H1 (cell line): ENCODE results near the gene TGIF1. TPM values are rescaled to one million over a fixed set of nuclear protein-coding genes. Genes with fewer than 3 reads are reported as not detected.

Experiments
- CTCF ChIA-PET: fragments of 300-600 bp; sonication (Branson Sonifier 250); formaldehyde crosslinking; loops from one replicate; lab custom pipeline; 2021; ENCODE audit not compliant: partially characterized antibody; lab: Charles Lee
- POLR2A ChIA-PET: fragments of 300-600 bp; sonication (Branson Sonifier 250); formaldehyde crosslinking; loops from one replicate; lab custom pipeline; 2021; ENCODE audit warnings: inconsistent platforms; ENCODE audit not compliant: partially characterized antibody; lab: Charles Lee
- DNase-seq, 2 experiments: peaks; one replicate each; pipeline versions ENCODE4 v3.0.0 to v3.0.0-alpha.2; 2010 to 2022; ENCODE audit warnings: low spot score in 2 of 2, low read depth in 1 of 2, mixed read lengths in 1 of 2
- FAIRE-seq: peaks from 2 replicates; lab custom pipeline; 2011; peaks lifted over from hg19 to GRCh38; lab: Jason Lieb, UNC
- H2AFZ ChIP-seq: 2 replicates; pipeline ENCODE4 v1.8.1; 2012; ENCODE audit warnings: low read length, inconsistent platforms
- H2AK5ac ChIP-seq: 2 replicates; pipeline ENCODE4 v1.6.1; 2013; ENCODE audit warnings: low read depth, low read length
- H2BK120ac ChIP-seq: replicated peaks from 2 replicates; pipeline ENCODE3; 2013; ENCODE audit warnings: low read depth, low read length, inconsistent platforms
- H2BK12ac ChIP-seq: 2 replicates; pipeline ENCODE4 v1.6.1; 2013; ENCODE audit warnings: low read depth, low read length
- H2BK15ac ChIP-seq: 2 replicates; pipeline ENCODE4 v1.6.1; 2013; ENCODE audit warnings: low read length
- H2BK20ac ChIP-seq: 2 replicates; pipeline ENCODE4 v1.6.1; 2013; ENCODE audit warnings: low read length
- H2BK5ac ChIP-seq: 2 replicates; pipeline ENCODE4 v1.6.1; 2013; ENCODE audit warnings: low read depth, low read length
- H3K14ac ChIP-seq: 2 replicates; pipeline ENCODE4 v1.6.1; 2013; ENCODE audit warnings: inconsistent platforms; ENCODE audit not compliant: insufficient read length
- H3K18ac ChIP-seq: 2 replicates; pipeline ENCODE4 v1.6.1; 2013; ENCODE audit warnings: low read length; ENCODE audit errors: extremely low read depth
- H3K23ac ChIP-seq: 2 replicates; pipeline ENCODE4 v1.6.1; 2013; ENCODE audit warnings: inconsistent platforms; ENCODE audit not compliant: insufficient read length
- H3K23me2 ChIP-seq: 2 replicates; pipeline ENCODE4 v1.6.1; 2013; ENCODE audit warnings: low read depth, low read length
- H3K27ac ChIP-seq: 2 replicates; pipeline ENCODE4 v1.6.1; 2011; ENCODE audit warnings: low read depth, low read length, inconsistent platforms
- H3K27me3 ChIP-seq, 4 experiments: replicated peaks in 1 of 4; 1 replicate in 1 of 4; 2 replicates in 3 of 4; pipeline versions ENCODE4 v1.6.1 to v1.8.1; 2011 to 2013; ENCODE audit warnings: low read length in 3 of 4, mild to moderate bottlenecking in 3 of 4, inconsistent platforms in 2 of 4, mixed read lengths in 2 of 4, moderate library complexity in 1 of 4; ENCODE audit not compliant: control insufficient read depth in 3 of 4, insufficient read depth in 3 of 4; ENCODE audit errors: extremely low read depth in 1 of 4
- H3K36me3 ChIP-seq, 4 experiments: 2 replicates each; pipeline versions ENCODE4 v1.6.1 to v1.8.1; 2011 to 2013; ENCODE audit warnings: mild to moderate bottlenecking in 4 of 4, low read length in 3 of 4, moderate library complexity in 2 of 4, control low read depth in 1 of 4, inconsistent platforms in 1 of 4; ENCODE audit not compliant: insufficient read depth in 4 of 4, control insufficient read depth in 2 of 4
- H3K4ac ChIP-seq: replicated peaks from 2 replicates; pipeline ENCODE3; 2013; ENCODE audit warnings: low read length, low read depth, mixed read lengths, inconsistent platforms; ENCODE audit not compliant: insufficient read length
- H3K4me1 ChIP-seq, 4 experiments: replicated peaks in 1 of 4; 1 replicate in 1 of 4; 2 replicates in 3 of 4; pipeline versions ENCODE4 v1.6.1 to v1.8.1; 2011 to 2013; ENCODE audit warnings: low read length in 3 of 4, inconsistent platforms in 2 of 4, mixed read lengths in 1 of 4; ENCODE audit not compliant: insufficient read depth in 4 of 4, control insufficient read depth in 3 of 4
- H3K4me2 ChIP-seq, 2 experiments: 2 replicates each; pipeline versions ENCODE4 v1.6.1 to v1.8.1; 2011 to 2013; ENCODE audit warnings: low read depth in 2 of 2, low read length in 2 of 2, control low read depth in 1 of 2, inconsistent platforms in 1 of 2, mild to moderate bottlenecking in 1 of 2; ENCODE audit not compliant: insufficient read depth in 1 of 2
- H3K4me3 ChIP-seq, 4 experiments: fragments of 200-600, 300-600 bp in 1 of 4; sonication (generic), shearing (Covaris generic), sonication (Bioruptor Twin) in 1 of 4; 2 replicates each; pipeline versions ENCODE4 v1.5.1 to v1.8.1; 2011 to 2016; ENCODE audit warnings: low read length in 4 of 4, low read depth in 3 of 4, control low read depth in 2 of 4, inconsistent platforms in 2 of 4, mild to moderate bottlenecking in 2 of 4, mixed read lengths in 1 of 4, moderate library complexity in 1 of 4; ENCODE audit not compliant: insufficient read depth in 2 of 4; ENCODE audit errors: extremely low read depth in 1 of 4
- H3K56ac ChIP-seq: replicated peaks from 2 replicates; pipeline ENCODE3; 2013; ENCODE audit warnings: low read depth, mild to moderate bottlenecking, mixed read lengths, low read length, inconsistent platforms; ENCODE audit not compliant: insufficient read length
- H3K79me1 ChIP-seq: 2 replicates; pipeline ENCODE4 v1.6.1; 2013; ENCODE audit warnings: low read depth, low read length, control low read depth
- H3K79me2 ChIP-seq, 2 experiments: 2 replicates each; pipeline versions ENCODE4 v1.6.1 to v1.8.1; 2012 to 2013; ENCODE audit warnings: low read length in 2 of 2, mild to moderate bottlenecking in 2 of 2, inconsistent platforms in 1 of 2; ENCODE audit not compliant: insufficient read depth in 2 of 2, control insufficient read depth in 1 of 2
- H3K9ac ChIP-seq, 4 experiments: replicated peaks in 1 of 4; 1 replicate in 1 of 4; 2 replicates in 3 of 4; pipeline versions ENCODE4 v1.6.1 to v1.8.1; 2011 to 2013; ENCODE audit warnings: low read depth in 3 of 4, low read length in 3 of 4, control low read depth in 2 of 4, mild to moderate bottlenecking in 2 of 4, moderate library complexity in 2 of 4, inconsistent platforms in 1 of 4; ENCODE audit errors: extremely low read depth in 1 of 4
- H3K9me3 ChIP-seq, 2 experiments: 2 replicates each; pipeline versions ENCODE4 v1.6.1 to v1.8.1; 2012 to 2013; ENCODE audit warnings: mild to moderate bottlenecking in 2 of 2, moderate library complexity in 2 of 2, control low read depth in 1 of 2, inconsistent platforms in 1 of 2, low read depth in 1 of 2, low read length in 1 of 2, mixed read lengths in 1 of 2; ENCODE audit not compliant: insufficient read depth in 2 of 2
- H4K20me1 ChIP-seq, 2 experiments: replicated peaks in 1 of 2; 2 replicates each; pipeline versions ENCODE3 to v1.8.1; 2011 to 2013; ENCODE audit warnings: inconsistent platforms in 2 of 2, low read length in 2 of 2, mild to moderate bottlenecking in 1 of 2; ENCODE audit not compliant: insufficient read depth in 2 of 2, control insufficient read depth in 1 of 2
- H4K5ac ChIP-seq: 2 replicates; pipeline ENCODE4 v1.6.1; 2013; ENCODE audit warnings: low read length, low read depth, mixed read lengths, inconsistent platforms; ENCODE audit not compliant: insufficient read length
- H4K8ac ChIP-seq: 2 replicates; pipeline ENCODE4 v1.8.0; 2013; ENCODE audit warnings: mild to moderate bottlenecking, moderate library complexity, low read length, inconsistent platforms; ENCODE audit not compliant: insufficient read depth; ENCODE audit errors: extremely low read depth
- H4K91ac ChIP-seq: replicated peaks from 2 replicates; pipeline ENCODE3; 2013; ENCODE audit warnings: low read length, mixed read lengths, inconsistent platforms; ENCODE audit not compliant: insufficient read length
- ASH2L ChIP-seq: fragments of 200-600, 300-600 bp; sonication (generic); IDR thresholded peaks from one replicate; pipeline ENCODE4 v1.7.1; 2017; ENCODE audit warnings: low read length
- JUN ChIP-seq: IDR thresholded peaks from 2 replicates; pipeline ENCODE4 v1.6.1; 2011; ENCODE audit warnings: low read depth, mild to moderate bottlenecking, improper control_type of control experiment, low read length
- POLR2A ChIP-seq, 2 experiments: IDR thresholded peaks; 1 replicate in 1 of 2; 2 replicates in 1 of 2; pipeline ENCODE4 v1.6.1; 2011; ENCODE audit warnings: low read depth in 2 of 2, low read length in 2 of 2, mild to moderate bottlenecking in 2 of 2; ENCODE audit errors: control extremely low read depth in 1 of 2
- POLR2AphosphoS5 ChIP-seq: IDR thresholded peaks from 2 replicates; pipeline ENCODE4 v1.6.1; 2011; ENCODE audit warnings: low read depth, low read length
- TAF7 ChIP-seq: optimal IDR thresholded peaks from 2 replicates; pipeline ENCODE3; 2011; ENCODE audit warnings: low read depth, mild to moderate bottlenecking, inconsistent platforms, low read length, moderate library complexity, borderline replicate concordance
- TBP ChIP-seq: IDR thresholded peaks from 2 replicates; pipeline ENCODE4 v1.6.1; 2011; ENCODE audit warnings: low read depth, low read length, improper control_type of control experiment
- TEAD4 ChIP-seq: IDR thresholded peaks from 2 replicates; pipeline ENCODE4 v1.6.1; 2012; ENCODE audit warnings: low read depth, low read length, inconsistent platforms, mixed read lengths
- WGBS, 2 experiments: shearing (Covaris generic) in 1 of 2; methylation state at CpG; one replicate each; pipeline versions ENCODE4 v1.1.6 to v1.1.7; 2013 to 2015; ENCODE audit warnings: low lambda C conversion rate in 2 of 2, mixed read lengths in 2 of 2, inconsistent platforms in 1 of 2, low coverage in 1 of 2, missing lambda C conversion rate in 1 of 2; ENCODE audit not compliant: insufficient replicate concordance in 2 of 2, insufficient coverage in 1 of 2, insufficient read length in 1 of 2; ENCODE audit errors: extremely low coverage in 1 of 2, missing lambda C conversion rate in 1 of 2; 5-methylcytosine and 5-hydroxymethylcytosine counted together
- polyA plus RNA-seq, 7 experiments: library from polyadenylated mRNA; depleted of rRNA in 3 of 7; stranded (reverse) in 5 of 7; unstranded in 2 of 7; fragments of >200 nt in 5 of 7; fragments of 200-250 nt in 2 of 7; gene quantifications; 1 replicate in 5 of 7; 2 replicates in 1 of 7; 4 replicates in 1 of 7; pipeline versions ENCODE4 v1.2.1 to v1.2.3, GENCODE V29; 2011 to 2013; ENCODE audit warnings: missing spikeins in 2 of 7, mixed read lengths in 2 of 7
- total RNA-seq: library from RNA; stranded (reverse); fragmentation: NEBNext Ultra II Directional; extraction: Animal tissue kit (Norgen Biotek cat#: 25700); gene quantifications from 2 replicates; pipeline ENCODE4 v1.2.1, GENCODE V29; 2021
- TF ChIP-seq, protein P1 (sequence below), 3 experiments: IDR thresholded peaks; 1 replicate in 2 of 3; 2 replicates in 1 of 3; pipeline versions ENCODE4 v1.5.1 to v1.6.1; 2011; ENCODE audit warnings: low read length in 3 of 3, mild to moderate bottlenecking in 3 of 3, inconsistent platforms in 2 of 3, low read depth in 1 of 3, moderate library complexity in 1 of 3; ENCODE audit not compliant: insufficient read depth in 1 of 3; ENCODE audit errors: control extremely low read depth in 1 of 3

The TGIF1 gene
- total and polyA plus RNA-seq, 2 of the 8 experiments (the other 6 are each of a cell fraction or from before 2014, with no cell fraction given): 256 to 262 TPM

DNA sequence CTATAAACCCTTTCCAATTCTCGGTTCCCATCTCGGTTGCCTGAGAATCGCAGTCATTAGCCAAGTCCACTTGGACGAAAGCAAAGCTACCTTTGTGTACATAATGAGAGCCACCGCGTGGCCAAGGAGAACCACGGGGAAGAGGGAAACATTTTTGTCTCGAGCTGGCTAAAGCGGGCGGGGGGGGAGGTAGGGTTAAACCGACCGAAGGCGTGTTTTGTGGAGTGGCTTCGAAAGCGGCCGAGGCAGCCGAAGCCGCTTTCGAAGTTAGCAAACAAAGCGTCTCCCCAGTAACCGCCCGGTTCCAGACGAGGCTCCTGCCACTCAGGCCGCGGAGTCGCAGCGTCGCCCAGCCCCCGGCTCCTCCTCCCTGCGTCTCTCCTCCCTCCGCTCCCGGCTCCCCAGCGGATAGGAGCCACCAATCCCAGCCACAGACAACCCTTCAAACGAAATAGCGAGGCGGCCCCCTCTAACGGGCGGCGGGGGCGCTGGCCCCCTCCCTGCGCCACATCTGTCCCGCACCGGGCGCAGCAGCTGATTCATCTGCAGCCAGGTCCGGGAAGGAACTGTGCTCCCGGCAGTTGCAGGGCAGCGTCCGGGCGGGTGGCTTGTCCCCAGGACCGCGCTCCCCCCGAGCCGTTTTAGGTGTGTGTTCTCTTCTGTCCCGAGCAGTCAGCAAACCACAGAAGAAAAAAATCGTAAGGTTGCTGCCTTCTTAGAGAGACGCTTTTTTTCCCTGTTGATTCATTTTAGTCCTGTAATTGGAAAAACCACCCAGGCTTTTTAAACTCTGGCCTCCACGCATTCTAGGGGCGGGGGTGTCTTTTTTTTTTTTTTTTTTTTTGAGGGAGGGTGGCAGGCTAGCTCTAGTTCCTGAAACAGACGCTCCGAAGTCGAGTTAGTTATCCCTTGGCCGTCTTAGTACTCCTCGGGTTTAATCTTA lies 1.8 kb upstream of the TGIF1 start:
- H2AFZ ChIP-seq: no peak overlapping the region
- 0 out of 2 replicates have a peak overlapping the region, but pooled peaks have one; percentile 61 for H2BK20ac ChIP-seq
- H4K20me1 ChIP-seq: peaks cover 2 to 4% of the 10 kb centered on the region in 2 experiments
- H2BK5ac ChIP-seq: peak overlapping the region; percentile 100
- H3K79me2 ChIP-seq: peaks cover 30 to 48% of the 10 kb centered on the region in 2 experiments
- H2BK12ac ChIP-seq: peak overlapping the region; percentile 100
- peak overlapping the region; percentile 96 for H3K56ac ChIP-seq
- no peaks in the 10 kb centered on the region for H3K9me3 ChIP-seq
- H2BK15ac ChIP-seq: peak overlapping the region; percentile 95; the same call in 1 of the 2 replicates
- 1% methylated on average over 47 of the region's 63 CpGs; no CpG with 5 or more reads in 1 of the 2 experiments for WGBS, 2 experiments
- H3K4me3 ChIP-seq: peak overlapping the region; percentile 73 to 99 (median 87)
- no peak overlapping the region for H3K23ac ChIP-seq
- H4K8ac ChIP-seq: peak overlapping the region; percentile 99; the same call in 1 of the 2 replicates
- peaks cover 16% of the 10 kb centered on the region for H3K23me2 ChIP-seq
- peak; percentile 89 to 92 for DNase-seq
- H3K36me3 ChIP-seq: peaks cover 0 to 12% (median 2%) of the 10 kb centered on the region in 4 experiments; a peak in 2 of 8 replicates
- peak overlapping the region; percentile 99 for H3K4ac ChIP-seq
- H3K14ac ChIP-seq: no peak overlapping the region
- ChIA-PET POLR2A (interaction anchor here (0.6 to 3.2 kb wide), 22 partner anchors 11 to 218 kb away, joined by 3 to 19 read pairs (median 5); partner anchors contain the start of genes MYL12A and MYL12B), CTCF (interaction anchor here (0.5 to 4.3 kb wide), 12 partner anchors 9 to 166 kb away, joined by 3 to 28 read pairs (median 5); no protein-coding TSS in a partner anchor)
- H3K4me1 ChIP-seq: peaks cover 6 to 16% (median 11%) of the 10 kb centered on the region in 4 experiments
- H2BK120ac ChIP-seq: peak overlapping the region; percentile 18
- H4K5ac ChIP-seq: peak overlapping the region; percentile 94
- no peaks in the 10 kb centered on the region for H3K27me3 ChIP-seq
- peak overlapping the region; percentile 98; the same call in 1 of the 2 replicates for H2AK5ac ChIP-seq
- peak overlapping the region; percentile 95 for H3K4me2 ChIP-seq
- FAIRE-seq: no peak
- H3K9ac ChIP-seq: peak overlapping the region; percentile 81 to 97 (median 96)
- H3K18ac ChIP-seq: peak overlapping the region; percentile 100
- H3K27ac ChIP-seq: peak overlapping the region; percentile 99
- H4K91ac ChIP-seq: peak overlapping the region; percentile 90
- H3K79me1 ChIP-seq: no peaks in the 10 kb centered on the region
- TF ChIP-seq TAF7: peak; percentile 31
- peak; percentile 27; the same call in 1 of the 2 replicates for TF ChIP-seq POLR2AphosphoS5
- 0 out of 2 replicates have a peak, but pooled peaks have one; percentile 7 for TF ChIP-seq TEAD4
- no peak for TF ChIP-seq JUN
- peak; percentile 100 for TF ChIP-seq ASH2L
- TF ChIP-seq TBP: peak; percentile 46
- TF ChIP-seq, protein P1, sequence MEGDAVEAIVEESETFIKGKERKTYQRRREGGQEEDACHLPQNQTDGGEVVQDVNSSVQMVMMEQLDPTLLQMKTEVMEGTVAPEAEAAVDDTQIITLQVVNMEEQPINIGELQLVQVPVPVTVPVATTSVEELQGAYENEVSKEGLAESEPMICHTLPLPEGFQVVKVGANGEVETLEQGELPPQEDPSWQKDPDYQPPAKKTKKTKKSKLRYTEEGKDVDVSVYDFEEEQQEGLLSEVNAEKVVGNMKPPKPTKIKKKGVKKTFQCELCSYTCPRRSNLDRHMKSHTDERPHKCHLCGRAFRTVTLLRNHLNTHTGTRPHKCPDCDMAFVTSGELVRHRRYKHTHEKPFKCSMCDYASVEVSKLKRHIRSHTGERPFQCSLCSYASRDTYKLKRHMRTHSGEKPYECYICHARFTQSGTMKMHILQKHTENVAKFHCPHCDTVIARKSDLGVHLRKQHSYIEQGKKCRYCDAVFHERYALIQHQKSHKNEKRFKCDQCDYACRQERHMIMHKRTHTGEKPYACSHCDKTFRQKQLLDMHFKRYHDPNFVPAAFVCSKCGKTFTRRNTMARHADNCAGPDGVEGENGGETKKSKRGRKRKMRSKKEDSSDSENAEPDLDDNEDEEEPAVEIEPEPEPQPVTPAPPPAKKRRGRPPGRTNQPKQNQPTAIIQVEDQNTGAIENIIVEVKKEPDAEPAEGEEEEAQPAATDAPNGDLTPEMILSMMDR (IDR thresholded peaks at IDR 0.05; ENCODE audit: control extremely low read depth in 1 of 3, insufficient read depth in 1 of 3, low read depth in 1 of 3, low read length in 3 of 3): no peak
- peak; percentile 44 to 79; a peak in 2 of 3 replicates for TF ChIP-seq POLR2A (IDR thresholded peaks at IDR 0.05; ENCODE audit: control extremely low read depth in 1 of 2, low read depth in 2 of 2, low read length in 2 of 2)
